GM12878 (cell line): Measurements from ENCODE around the gene MRPL55. TPM values are rescaled to one million over a fixed set of nuclear protein-coding genes. Genes with fewer than 3 reads are reported as not detected.

Source experiments
- CBFB ChIP-seq: IDR thresholded peaks from 2 replicates; pipeline ENCODE4 v1.6.1; 2016; ENCODE audit warnings: antibody characterized with exemption, low read depth
- CHD1 ChIP-seq: IDR thresholded peaks from 2 replicates; pipeline ENCODE4 v1.6.1; 2012; ENCODE audit warnings: low read depth, low read length, improper control_type of control experiment
- EZH2 ChIP-seq: IDR thresholded peaks from 2 replicates; pipeline ENCODE4 v1.6.1; 2012; ENCODE audit warnings: low read depth, mild to moderate bottlenecking, control low read depth, inconsistent platforms, low read length, borderline replicate concordance; ENCODE audit not compliant: control insufficient read depth
- FOXK2 ChIP-seq: fragments of 450-650 bp; IDR thresholded peaks from 2 replicates; pipeline ENCODE4 v1.6.1; 2017; ENCODE audit warnings: mild to moderate bottlenecking, moderate library complexity
- HCFC1 ChIP-seq: fragments of 150-350 bp; IDR thresholded peaks from 2 replicates; pipeline ENCODE4 v1.6.1; 2014; ENCODE audit warnings: low read length
- HDGF ChIP-seq: fragments of 450-650 bp; IDR thresholded peaks from 2 replicates; pipeline ENCODE4 v1.6.1; 2016; ENCODE audit warnings: antibody characterized with exemption
- LARP7 ChIP-seq: fragments of 450-650 bp; IDR thresholded peaks from 2 replicates; pipeline ENCODE4 v1.6.1; 2017; ENCODE audit warnings: mild to moderate bottlenecking
- MEF2B ChIP-seq: fragments of 450-650 bp; IDR thresholded peaks from 2 replicates; pipeline ENCODE4 v1.6.1; 2018; ENCODE audit warnings: mild to moderate bottlenecking, moderate library complexity; ENCODE audit not compliant: partially characterized antibody, poor library complexity, severe bottlenecking
- MXI1 ChIP-seq: fragments of 150-350 bp; IDR thresholded peaks from 2 replicates; pipeline ENCODE4 v1.6.1; 2011; ENCODE audit warnings: low read depth, mild to moderate bottlenecking, inconsistent platforms, low read length, improper control_type of control experiment
- NFIC ChIP-seq: IDR thresholded peaks from 2 replicates; pipeline ENCODE4 v1.6.1; 2012; ENCODE audit warnings: low read depth, mild to moderate bottlenecking, inconsistent platforms, low read length, moderate library complexity
- NFYA ChIP-seq: IDR thresholded peaks from 2 replicates; pipeline ENCODE4 v1.6.1; 2011; ENCODE audit warnings: low read depth, mild to moderate bottlenecking, low read length, improper control_type of control experiment, borderline replicate concordance
- POLR2AphosphoS5 ChIP-seq: IDR thresholded peaks from 2 replicates; pipeline ENCODE4 v1.6.1; 2011; ENCODE audit warnings: mild to moderate bottlenecking, low read length, inconsistent platforms
- RFX5 ChIP-seq: IDR thresholded peaks from 2 replicates; pipeline ENCODE4 v1.6.1; 2011; ENCODE audit warnings: low read depth, low read length, improper control_type of control experiment
- SREBF1 ChIP-seq: IDR thresholded peaks from 2 replicates; pipeline ENCODE4 v1.6.1; 2012; ENCODE audit warnings: mild to moderate bottlenecking, low read length
- TCF7 ChIP-seq: IDR thresholded peaks from 2 replicates; pipeline ENCODE4 v1.6.1; 2014; ENCODE audit warnings: antibody characterized with exemption, borderline replicate concordance
- polyA plus RNA-seq, 11 experiments: library from polyadenylated mRNA; depleted of rRNA in 4 of 11; unstranded in 6 of 11; stranded (reverse) in 5 of 11; fragments of >200 nt; fragmentation: Nextera tagmentation in 4 of 11; fragmentation: Illumina TruSeq in 1 of 11; extraction: Ambion mirVana in 4 of 11; extraction: Trizol in 1 of 11; gene quantifications; 1 replicate in 1 of 11; 2 replicates in 10 of 11; pipeline versions ENCODE4 v1.2.1 to v1.2.3, GENCODE V29; 2011 to 2016; ENCODE audit warnings: inconsistent platforms in 2 of 11, missing spikeins in 2 of 11, low read depth in 1 of 11
- total RNA-seq, 4 experiments: library from RNA; depleted of rRNA in 3 of 4; stranded (reverse); fragments of >200 nt in 3 of 4; fragmentation: Illumina TruSeq in 1 of 4; extraction: Trizol in 1 of 4; gene quantifications; 2 replicates each; pipeline versions ENCODE4 v1.2.1 to v1.2.3, GENCODE V29; 2013 to 2021
- TF ChIP-seq, protein P1 (sequence below): IDR thresholded peaks from 2 replicates; pipeline ENCODE4 v1.6.1; 2012; ENCODE audit warnings: improper control_type of control experiment, low read depth, low read length; ENCODE audit not compliant: insufficient replicate concordance
- TF ChIP-seq, protein P2 (sequence below): IDR thresholded peaks from 2 replicates; pipeline ENCODE4 v1.6.1; 2011; ENCODE audit warnings: borderline replicate concordance, low read depth, mild to moderate bottlenecking, moderate library complexity, mixed read lengths, low read length; ENCODE audit not compliant: insufficient read depth; ENCODE audit errors: extremely low read length
- TF ChIP-seq, protein P3 (sequence below): fragments of 450-650 bp; IDR thresholded peaks from 2 replicates; pipeline ENCODE4 v1.6.1; 2017; ENCODE audit warnings: antibody characterized with exemption, mild to moderate bottlenecking, moderate library complexity
- TF ChIP-seq, protein P4 (sequence below): IDR thresholded peaks from 2 replicates; pipeline ENCODE4 v1.6.1; 2011; ENCODE audit warnings: mild to moderate bottlenecking, low read depth, low read length, moderate library complexity; ENCODE audit not compliant: insufficient replicate concordance

Gene MRPL55
- total and polyA plus RNA-seq, 10 of the 15 experiments (the other 5 are each of a cell fraction or from before 2014, with no cell fraction given), result 15.1 to 143 (median 55.8) TPM

DNA sequence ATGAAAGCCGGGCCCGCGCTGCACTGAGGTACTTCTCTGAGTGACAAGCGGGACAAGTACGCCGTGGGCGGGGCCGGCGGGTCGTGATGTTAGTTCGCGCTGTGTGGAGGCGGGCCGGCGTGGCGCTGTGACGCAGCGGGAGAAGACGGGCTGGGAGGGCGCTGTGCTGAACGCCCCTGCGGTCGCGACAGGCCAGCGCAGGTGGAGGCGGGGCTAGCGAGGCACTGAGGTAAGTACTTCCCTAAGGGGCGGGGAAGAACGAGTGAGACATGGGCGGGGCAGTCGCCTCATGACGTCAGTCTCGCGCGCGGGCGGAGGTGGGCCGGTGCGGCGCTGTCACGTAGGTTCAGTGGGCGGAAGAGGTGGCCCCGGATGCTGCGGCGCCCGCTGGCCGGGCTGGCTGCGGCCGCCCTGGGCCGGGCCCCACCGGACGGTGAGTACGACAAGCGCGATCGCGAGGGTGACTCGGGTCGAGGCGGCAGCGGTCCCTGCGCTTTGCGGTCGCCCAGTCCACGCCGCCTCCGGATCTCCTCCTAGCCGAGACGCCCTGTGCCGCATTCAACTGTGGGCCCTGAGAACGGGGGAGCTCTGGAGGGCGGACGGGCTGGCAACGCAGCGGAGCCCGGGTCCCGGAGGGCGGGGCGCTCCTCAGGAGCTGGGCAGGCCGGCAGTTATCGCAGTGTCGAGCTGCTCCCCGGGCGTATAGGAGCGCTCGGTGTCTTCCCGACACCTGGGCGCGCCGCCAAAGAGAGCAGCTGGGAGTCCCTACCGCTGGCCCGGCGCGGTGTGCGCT lies 31.0 kb upstream of the MRPL55 start, which contains the start of gene GUK1 (continued):
- TF ChIP-seq, protein P1, sequence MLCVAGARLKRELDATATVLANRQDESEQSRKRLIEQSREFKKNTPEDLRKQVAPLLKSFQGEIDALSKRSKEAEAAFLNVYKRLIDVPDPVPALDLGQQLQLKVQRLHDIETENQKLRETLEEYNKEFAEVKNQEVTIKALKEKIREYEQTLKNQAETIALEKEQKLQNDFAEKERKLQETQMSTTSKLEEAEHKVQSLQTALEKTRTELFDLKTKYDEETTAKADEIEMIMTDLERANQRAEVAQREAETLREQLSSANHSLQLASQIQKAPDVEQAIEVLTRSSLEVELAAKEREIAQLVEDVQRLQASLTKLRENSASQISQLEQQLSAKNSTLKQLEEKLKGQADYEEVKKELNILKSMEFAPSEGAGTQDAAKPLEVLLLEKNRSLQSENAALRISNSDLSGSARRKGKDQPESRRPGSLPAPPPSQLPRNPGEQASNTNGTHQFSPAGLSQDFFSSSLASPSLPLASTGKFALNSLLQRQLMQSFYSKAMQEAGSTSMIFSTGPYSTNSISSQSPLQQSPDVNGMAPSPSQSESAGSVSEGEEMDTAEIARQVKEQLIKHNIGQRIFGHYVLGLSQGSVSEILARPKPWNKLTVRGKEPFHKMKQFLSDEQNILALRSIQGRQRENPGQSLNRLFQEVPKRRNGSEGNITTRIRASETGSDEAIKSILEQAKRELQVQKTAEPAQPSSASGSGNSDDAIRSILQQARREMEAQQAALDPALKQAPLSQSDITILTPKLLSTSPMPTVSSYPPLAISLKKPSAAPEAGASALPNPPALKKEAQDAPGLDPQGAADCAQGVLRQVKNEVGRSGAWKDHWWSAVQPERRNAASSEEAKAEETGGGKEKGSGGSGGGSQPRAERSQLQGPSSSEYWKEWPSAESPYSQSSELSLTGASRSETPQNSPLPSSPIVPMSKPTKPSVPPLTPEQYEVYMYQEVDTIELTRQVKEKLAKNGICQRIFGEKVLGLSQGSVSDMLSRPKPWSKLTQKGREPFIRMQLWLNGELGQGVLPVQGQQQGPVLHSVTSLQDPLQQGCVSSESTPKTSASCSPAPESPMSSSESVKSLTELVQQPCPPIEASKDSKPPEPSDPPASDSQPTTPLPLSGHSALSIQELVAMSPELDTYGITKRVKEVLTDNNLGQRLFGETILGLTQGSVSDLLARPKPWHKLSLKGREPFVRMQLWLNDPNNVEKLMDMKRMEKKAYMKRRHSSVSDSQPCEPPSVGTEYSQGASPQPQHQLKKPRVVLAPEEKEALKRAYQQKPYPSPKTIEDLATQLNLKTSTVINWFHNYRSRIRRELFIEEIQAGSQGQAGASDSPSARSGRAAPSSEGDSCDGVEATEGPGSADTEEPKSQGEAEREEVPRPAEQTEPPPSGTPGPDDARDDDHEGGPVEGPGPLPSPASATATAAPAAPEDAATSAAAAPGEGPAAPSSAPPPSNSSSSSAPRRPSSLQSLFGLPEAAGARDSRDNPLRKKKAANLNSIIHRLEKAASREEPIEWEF, result no peak
- TF ChIP-seq, protein P2, sequence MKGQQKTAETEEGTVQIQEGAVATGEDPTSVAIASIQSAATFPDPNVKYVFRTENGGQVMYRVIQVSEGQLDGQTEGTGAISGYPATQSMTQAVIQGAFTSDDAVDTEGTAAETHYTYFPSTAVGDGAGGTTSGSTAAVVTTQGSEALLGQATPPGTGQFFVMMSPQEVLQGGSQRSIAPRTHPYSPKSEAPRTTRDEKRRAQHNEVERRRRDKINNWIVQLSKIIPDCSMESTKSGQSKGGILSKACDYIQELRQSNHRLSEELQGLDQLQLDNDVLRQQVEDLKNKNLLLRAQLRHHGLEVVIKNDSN, result no peak
- TF ChIP-seq POLR2AphosphoS5 (peak; percentile 87), RFX5 (peak; percentile 74), HCFC1 (peak; percentile 66), CBFB (no peak), NFYA (no peak), MXI1 (peak; percentile 47; the same call in 1 of the 2 replicates), SREBF1 (no peak), LARP7 (peak; percentile 75), MEF2B (peak; percentile 3), HDGF (peak; percentile 100), EZH2 (no peak), CHD1 (0 out of 2 replicates have a peak, but pooled peaks have one; percentile 23), NFIC (no peak), TCF7 (no peak), FOXK2 (no peak)
- TF ChIP-seq, protein P3, sequence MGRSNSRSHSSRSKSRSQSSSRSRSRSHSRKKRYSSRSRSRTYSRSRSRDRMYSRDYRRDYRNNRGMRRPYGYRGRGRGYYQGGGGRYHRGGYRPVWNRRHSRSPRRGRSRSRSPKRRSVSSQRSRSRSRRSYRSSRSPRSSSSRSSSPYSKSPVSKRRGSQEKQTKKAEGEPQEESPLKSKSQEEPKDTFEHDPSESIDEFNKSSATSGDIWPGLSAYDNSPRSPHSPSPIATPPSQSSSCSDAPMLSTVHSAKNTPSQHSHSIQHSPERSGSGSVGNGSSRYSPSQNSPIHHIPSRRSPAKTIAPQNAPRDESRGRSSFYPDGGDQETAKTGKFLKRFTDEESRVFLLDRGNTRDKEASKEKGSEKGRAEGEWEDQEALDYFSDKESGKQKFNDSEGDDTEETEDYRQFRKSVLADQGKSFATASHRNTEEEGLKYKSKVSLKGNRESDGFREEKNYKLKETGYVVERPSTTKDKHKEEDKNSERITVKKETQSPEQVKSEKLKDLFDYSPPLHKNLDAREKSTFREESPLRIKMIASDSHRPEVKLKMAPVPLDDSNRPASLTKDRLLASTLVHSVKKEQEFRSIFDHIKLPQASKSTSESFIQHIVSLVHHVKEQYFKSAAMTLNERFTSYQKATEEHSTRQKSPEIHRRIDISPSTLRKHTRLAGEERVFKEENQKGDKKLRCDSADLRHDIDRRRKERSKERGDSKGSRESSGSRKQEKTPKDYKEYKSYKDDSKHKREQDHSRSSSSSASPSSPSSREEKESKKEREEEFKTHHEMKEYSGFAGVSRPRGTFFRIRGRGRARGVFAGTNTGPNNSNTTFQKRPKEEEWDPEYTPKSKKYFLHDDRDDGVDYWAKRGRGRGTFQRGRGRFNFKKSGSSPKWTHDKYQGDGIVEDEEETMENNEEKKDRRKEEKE, result no peak
- TF ChIP-seq, protein P4, sequence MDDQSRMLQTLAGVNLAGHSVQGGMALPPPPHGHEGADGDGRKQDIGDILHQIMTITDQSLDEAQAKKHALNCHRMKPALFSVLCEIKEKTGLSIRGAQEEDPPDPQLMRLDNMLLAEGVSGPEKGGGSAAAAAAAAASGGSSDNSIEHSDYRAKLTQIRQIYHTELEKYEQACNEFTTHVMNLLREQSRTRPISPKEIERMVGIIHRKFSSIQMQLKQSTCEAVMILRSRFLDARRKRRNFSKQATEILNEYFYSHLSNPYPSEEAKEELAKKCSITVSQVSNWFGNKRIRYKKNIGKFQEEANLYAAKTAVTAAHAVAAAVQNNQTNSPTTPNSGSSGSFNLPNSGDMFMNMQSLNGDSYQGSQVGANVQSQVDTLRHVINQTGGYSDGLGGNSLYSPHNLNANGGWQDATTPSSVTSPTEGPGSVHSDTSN, result peak; percentile 92
